ENCODE results near the gene FHIT.

FHIT gene

GRCh38 chr3:60274098-60274497, 977.2 kb downstream of the FHIT start:
- H3K9me3 ChIP-seq (ENCODE audit: control insufficient read depth in 5 of 5, low read length in 5 of 5), result no peaks in the 10 kb centered on the region
- H3K36me3 ChIP-seq (ENCODE audit: control insufficient read depth in 5 of 5, insufficient read depth in 5 of 5, low read length in 5 of 5), result no peaks in the 10 kb centered on the region
- H3K4me1 ChIP-seq (ENCODE audit: control insufficient read depth in 5 of 5, insufficient read depth in 5 of 5, low read length in 5 of 5), result no peaks in the 10 kb centered on the region
- no peak overlapping the region for H3K27ac ChIP-seq (ENCODE audit: low read depth, low read length)
- no peaks in the 10 kb centered on the region for H3K27me3 ChIP-seq (ENCODE audit: control insufficient read depth in 5 of 5, insufficient read depth in 4 of 5, low read length in 5 of 5)
- H3K4me3 ChIP-seq (ENCODE audit: low read depth in 1 of 5, low read length in 5 of 5), result no peak overlapping the region
- H3K9ac ChIP-seq (ENCODE audit: low read length in 5 of 5), result no peak overlapping the region

GRCh38 chr3:60269829-60270266, 981.4 kb downstream of the FHIT start:
- no peak overlapping the region for H3K4me3 ChIP-seq (ENCODE audit: low read depth in 1 of 5, low read length in 5 of 5)
- no peaks in the 10 kb centered on the region for H3K36me3 ChIP-seq (ENCODE audit: control insufficient read depth in 5 of 5, insufficient read depth in 5 of 5, low read length in 5 of 5)
- no peaks in the 10 kb centered on the region for H3K27me3 ChIP-seq (ENCODE audit: control insufficient read depth in 5 of 5, insufficient read depth in 4 of 5, low read length in 5 of 5)
- H3K4me1 ChIP-seq (ENCODE audit: control insufficient read depth in 5 of 5, insufficient read depth in 5 of 5, low read length in 5 of 5), result no peaks in the 10 kb centered on the region
- no peaks in the 10 kb centered on the region for H3K9me3 ChIP-seq (ENCODE audit: control insufficient read depth in 5 of 5, low read length in 5 of 5)
- no peak overlapping the region for H3K9ac ChIP-seq (ENCODE audit: low read length in 5 of 5)
- no peak overlapping the region for H3K27ac ChIP-seq (ENCODE audit: low read depth, low read length)

GRCh38 chr3:60269377-60269776, 981.9 kb downstream of the FHIT start:
- Histone ChIP-seq H3K27me3 (ENCODE audit: control insufficient read depth in 5 of 5, insufficient read depth in 4 of 5, low read length in 5 of 5) (no peaks in the 10 kb centered on the region), H3K9ac (ENCODE audit: low read length in 5 of 5) (no peak overlapping the region), H3K4me3 (ENCODE audit: low read depth in 1 of 5, low read length in 5 of 5) (no peak overlapping the region), H3K27ac (ENCODE audit: low read depth, low read length) (no peak overlapping the region), H3K4me1 (ENCODE audit: control insufficient read depth in 5 of 5, insufficient read depth in 5 of 5, low read length in 5 of 5) (no peaks in the 10 kb centered on the region), H3K9me3 (ENCODE audit: control insufficient read depth in 5 of 5, low read length in 5 of 5) (no peaks in the 10 kb centered on the region), H3K36me3 (ENCODE audit: control insufficient read depth in 5 of 5, insufficient read depth in 5 of 5, low read length in 5 of 5) (no peaks in the 10 kb centered on the region)

- H3K27me3 ChIP-seq (ENCODE audit: control insufficient read depth in 5 of 5, insufficient read depth in 4 of 5, low read length in 5 of 5), result no peaks in the 10 kb centered on the region
- H3K4me3 ChIP-seq (ENCODE audit: low read depth in 1 of 5, low read length in 5 of 5), result no peak overlapping the region
- H3K27ac ChIP-seq (ENCODE audit: low read depth, low read length), result no peak overlapping the region
- no peaks in the 10 kb centered on the region for H3K36me3 ChIP-seq (ENCODE audit: control insufficient read depth in 5 of 5, insufficient read depth in 5 of 5, low read length in 5 of 5)
- no peaks in the 10 kb centered on the region for H3K4me1 ChIP-seq (ENCODE audit: control insufficient read depth in 5 of 5, insufficient read depth in 5 of 5, low read length in 5 of 5)
- H3K9me3 ChIP-seq (ENCODE audit: control insufficient read depth in 5 of 5, low read length in 5 of 5), result no peaks in the 10 kb centered on the region
- no peak overlapping the region for H3K9ac ChIP-seq (ENCODE audit: low read length in 5 of 5)
Observed at GRCh38 chr3:60268123-60268522, 983.1 kb downstream of the FHIT start.

- no peaks in the 10 kb centered on the region for H3K9me3 ChIP-seq (ENCODE audit: control insufficient read depth in 5 of 5, low read length in 5 of 5)
Observed at GRCh38 chr3:60266444-60266843, 984.8 kb downstream of the FHIT start.

GRCh38 chr3:60263191-60263590, 988.1 kb downstream of the FHIT start:
- Histone ChIP-seq H3K36me3 (ENCODE audit: control insufficient read depth in 5 of 5, insufficient read depth in 5 of 5, low read length in 5 of 5) (no peaks in the 10 kb centered on the region), H3K4me1 (ENCODE audit: control insufficient read depth in 5 of 5, insufficient read depth in 5 of 5, low read length in 5 of 5) (no peaks in the 10 kb centered on the region), H3K4me3 (ENCODE audit: low read depth in 1 of 5, low read length in 5 of 5) (no peak overlapping the region), H3K9me3 (ENCODE audit: control insufficient read depth in 5 of 5, low read length in 5 of 5) (no peaks in the 10 kb centered on the region), H3K9ac (ENCODE audit: low read length in 5 of 5) (no peak overlapping the region), H3K27me3 (ENCODE audit: control insufficient read depth in 5 of 5, insufficient read depth in 4 of 5, low read length in 5 of 5) (no peaks in the 10 kb centered on the region), H3K27ac (ENCODE audit: low read depth, low read length) (no peak overlapping the region)

More at GRCh38 chr3:60266444-60266843, 984.8 kb downstream of the FHIT start:
- H3K4me3 ChIP-seq (ENCODE audit: low read depth in 1 of 5, low read length in 5 of 5), result no peak overlapping the region
- H3K4me1 ChIP-seq (ENCODE audit: control insufficient read depth in 5 of 5, insufficient read depth in 5 of 5, low read length in 5 of 5), result no peaks in the 10 kb centered on the region
- no peak overlapping the region for H3K27ac ChIP-seq (ENCODE audit: low read depth, low read length)
- H3K36me3 ChIP-seq (ENCODE audit: control insufficient read depth in 5 of 5, insufficient read depth in 5 of 5, low read length in 5 of 5), result no peaks in the 10 kb centered on the region
- no peaks in the 10 kb centered on the region for H3K27me3 ChIP-seq (ENCODE audit: control insufficient read depth in 5 of 5, insufficient read depth in 4 of 5, low read length in 5 of 5)
- no peak overlapping the region for H3K9ac ChIP-seq (ENCODE audit: low read length in 5 of 5)

GRCh38 chr3:60262546-60262945, 988.7 kb downstream of the FHIT start:
- no peak overlapping the region for H3K9ac ChIP-seq (ENCODE audit: low read length in 5 of 5)
- H3K4me3 ChIP-seq (ENCODE audit: low read depth in 1 of 5, low read length in 5 of 5), result no peak overlapping the region
- H3K27me3 ChIP-seq (ENCODE audit: control insufficient read depth in 5 of 5, insufficient read depth in 4 of 5, low read length in 5 of 5), result no peaks in the 10 kb centered on the region
- no peaks in the 10 kb centered on the region for H3K9me3 ChIP-seq (ENCODE audit: control insufficient read depth in 5 of 5, low read length in 5 of 5)
- H3K36me3 ChIP-seq (ENCODE audit: control insufficient read depth in 5 of 5, insufficient read depth in 5 of 5, low read length in 5 of 5), result no peaks in the 10 kb centered on the region
- no peak overlapping the region for H3K27ac ChIP-seq (ENCODE audit: low read depth, low read length)
- no peaks in the 10 kb centered on the region for H3K4me1 ChIP-seq (ENCODE audit: control insufficient read depth in 5 of 5, insufficient read depth in 5 of 5, low read length in 5 of 5)

- H3K27ac ChIP-seq (ENCODE audit: low read depth, low read length), result no peak overlapping the region
Observed at GRCh38 chr3:60260546-60260945, 990.7 kb downstream of the FHIT start.

GRCh38 chr3:60250810-60251209, 1000.4 kb downstream of the FHIT start:
- H3K36me3 ChIP-seq (ENCODE audit: control insufficient read depth in 5 of 5, insufficient read depth in 5 of 5, low read length in 5 of 5), result no peaks in the 10 kb centered on the region
- H3K27ac ChIP-seq (ENCODE audit: low read depth, low read length), result no peak overlapping the region
- H3K27me3 ChIP-seq (ENCODE audit: control insufficient read depth in 5 of 5, insufficient read depth in 4 of 5, low read length in 5 of 5), result no peaks in the 10 kb centered on the region
- H3K9me3 ChIP-seq (ENCODE audit: control insufficient read depth in 5 of 5, low read length in 5 of 5), result no peaks in the 10 kb centered on the region
- H3K4me3 ChIP-seq (ENCODE audit: low read depth in 1 of 5, low read length in 5 of 5), result no peak overlapping the region
- H3K9ac ChIP-seq (ENCODE audit: low read length in 5 of 5), result no peak overlapping the region
- no peaks in the 10 kb centered on the region for H3K4me1 ChIP-seq (ENCODE audit: control insufficient read depth in 5 of 5, insufficient read depth in 5 of 5, low read length in 5 of 5)

More at GRCh38 chr3:60260546-60260945, 990.7 kb downstream of the FHIT start:
- Histone ChIP-seq H3K9me3 (ENCODE audit: control insufficient read depth in 5 of 5, low read length in 5 of 5) (no peaks in the 10 kb centered on the region), H3K36me3 (ENCODE audit: control insufficient read depth in 5 of 5, insufficient read depth in 5 of 5, low read length in 5 of 5) (no peaks in the 10 kb centered on the region), H3K27me3 (ENCODE audit: control insufficient read depth in 5 of 5, insufficient read depth in 4 of 5, low read length in 5 of 5) (no peaks in the 10 kb centered on the region), H3K4me3 (ENCODE audit: low read depth in 1 of 5, low read length in 5 of 5) (no peak overlapping the region), H3K9ac (ENCODE audit: low read length in 5 of 5) (no peak overlapping the region), H3K4me1 (ENCODE audit: control insufficient read depth in 5 of 5, insufficient read depth in 5 of 5, low read length in 5 of 5) (no peaks in the 10 kb centered on the region)

GRCh38 chr3:60250206-60250605, 1001.0 kb downstream of the FHIT start:
- no peak overlapping the region for H3K27ac ChIP-seq (ENCODE audit: low read depth, low read length)
- no peaks in the 10 kb centered on the region for H3K9me3 ChIP-seq (ENCODE audit: control insufficient read depth in 5 of 5, low read length in 5 of 5)
- H3K4me3 ChIP-seq (ENCODE audit: low read depth in 1 of 5, low read length in 5 of 5), result no peak overlapping the region
- H3K27me3 ChIP-seq (ENCODE audit: control insufficient read depth in 5 of 5, insufficient read depth in 4 of 5, low read length in 5 of 5), result no peaks in the 10 kb centered on the region
- no peaks in the 10 kb centered on the region for H3K36me3 ChIP-seq (ENCODE audit: control insufficient read depth in 5 of 5, insufficient read depth in 5 of 5, low read length in 5 of 5)
- H3K4me1 ChIP-seq (ENCODE audit: control insufficient read depth in 5 of 5, insufficient read depth in 5 of 5, low read length in 5 of 5), result no peaks in the 10 kb centered on the region
- no peak overlapping the region for H3K9ac ChIP-seq (ENCODE audit: low read length in 5 of 5)

- H3K27me3 ChIP-seq (ENCODE audit: control insufficient read depth in 5 of 5, insufficient read depth in 4 of 5, low read length in 5 of 5), result no peaks in the 10 kb centered on the region
- no peak overlapping the region for H3K4me3 ChIP-seq (ENCODE audit: low read depth in 1 of 5, low read length in 5 of 5)
- no peak overlapping the region for H3K27ac ChIP-seq (ENCODE audit: low read depth, low read length)
- H3K4me1 ChIP-seq (ENCODE audit: control insufficient read depth in 5 of 5, insufficient read depth in 5 of 5, low read length in 5 of 5), result no peaks in the 10 kb centered on the region
- no peak overlapping the region for H3K9ac ChIP-seq (ENCODE audit: low read length in 5 of 5)
- no peaks in the 10 kb centered on the region for H3K36me3 ChIP-seq (ENCODE audit: control insufficient read depth in 5 of 5, insufficient read depth in 5 of 5, low read length in 5 of 5)
- no peaks in the 10 kb centered on the region for H3K9me3 ChIP-seq (ENCODE audit: control insufficient read depth in 5 of 5, low read length in 5 of 5)
Observed at GRCh38 chr3:60246361-60246760, 1004.9 kb downstream of the FHIT start.
